IMR-90 (cell line): Measurements from ENCODE around the gene PDIA4. TPM values are rescaled to one million over a fixed set of nuclear protein-coding genes. Genes with fewer than 3 reads are reported as not detected.

Experiments used
- ATAC-seq: fragments of 200-7000 bp; cut with Tn5 transposase; 2 replicates; pipeline ENCODE4 v1.9.1; 2020; ENCODE audit warnings: low read depth, mild to moderate bottlenecking, moderate library complexity
- BruUV-seq: library from RNA; stranded (reverse); fragments of 400-500 nt; replicated peaks from 2 replicates; lab custom pipeline; 2021; lab: Mats Ljungman, UMichigan
- CTCF ChIA-PET: fragments of 300-600 bp; formaldehyde crosslinking; extraction: SDS; loops from one replicate; lab custom pipeline; 2021; ENCODE audit warnings: antibody characterized with exemption; lab: Yijun Ruan, JAX
- POLR2A ChIA-PET: fragments of 300-600 bp; sonication (Branson Sonifier 250); formaldehyde crosslinking; loops from one replicate; lab custom pipeline; 2022; ENCODE audit warnings: antibody characterized with exemption; ENCODE audit not compliant: unreplicated experiment; lab: Charles Lee
- DNase-seq: peaks from one replicate; pipeline ENCODE4 v3.0.0; 2013
- H2AFZ ChIP-seq: replicated peaks from 2 replicates; pipeline ENCODE3; 2013; ENCODE audit warnings: low read length, mild to moderate bottlenecking; ENCODE audit not compliant: poor library complexity
- H2AK5ac ChIP-seq: 2 replicates; pipeline ENCODE4 v1.6.1; 2013; ENCODE audit warnings: low read depth, low read length, inconsistent platforms
- H2AK9ac ChIP-seq: replicated peaks from 2 replicates; pipeline ENCODE3; 2013; ENCODE audit warnings: mild to moderate bottlenecking, low read depth, low read length, moderate library complexity; ENCODE audit not compliant: poor library complexity
- H2BK120ac ChIP-seq: 2 replicates; pipeline ENCODE4 v1.6.1; 2013; ENCODE audit warnings: low read depth, low read length, inconsistent platforms
- H2BK15ac ChIP-seq: 3 replicates; pipeline ENCODE4 v1.6.1; 2013; ENCODE audit warnings: low read depth, low read length, inconsistent platforms
- H2BK20ac ChIP-seq: 2 replicates; pipeline ENCODE4 v1.6.1; 2013; ENCODE audit warnings: low read depth, mild to moderate bottlenecking, inconsistent platforms, low read length, moderate library complexity
- H2BK5ac ChIP-seq: 2 replicates; pipeline ENCODE4 v1.6.1; 2013; ENCODE audit warnings: mild to moderate bottlenecking, low read depth, low read length, inconsistent platforms; ENCODE audit not compliant: poor library complexity, severe bottlenecking
- H3K14ac ChIP-seq: replicated peaks from 2 replicates; pipeline ENCODE4 v1.6.1; 2013; ENCODE audit warnings: low read depth, low read length, inconsistent platforms
- H3K18ac ChIP-seq: 2 replicates; pipeline ENCODE4 v1.6.1; 2013; ENCODE audit warnings: low read depth, low read length, control low read depth
- H3K23ac ChIP-seq: 2 replicates; pipeline ENCODE4 v1.6.1; 2013; ENCODE audit warnings: low read depth, low read length, inconsistent platforms
- H3K27ac ChIP-seq: 2 replicates; pipeline ENCODE4 v1.5.1; 2013; ENCODE audit warnings: mild to moderate bottlenecking, control low read depth, low read length; ENCODE audit not compliant: insufficient read depth
- H3K27me3 ChIP-seq: 2 replicates; pipeline ENCODE4 v1.6.1; 2013; ENCODE audit warnings: low read length; ENCODE audit not compliant: control insufficient read depth, insufficient read depth
- H3K36me3 ChIP-seq: 2 replicates; pipeline ENCODE4 v1.6.1; 2013; ENCODE audit warnings: low read length, mixed read lengths; ENCODE audit not compliant: control insufficient read depth, insufficient read depth
- H3K4ac ChIP-seq: 2 replicates; pipeline ENCODE4 v1.6.1; 2013; ENCODE audit warnings: low read depth, low read length, inconsistent platforms
- H3K4me1 ChIP-seq: 2 replicates; pipeline ENCODE4 v1.6.1; 2013; ENCODE audit warnings: low read length, mixed read lengths; ENCODE audit not compliant: control insufficient read depth, insufficient read depth
- H3K4me2 ChIP-seq: 2 replicates; pipeline ENCODE4 v1.6.1; 2013; ENCODE audit warnings: low read depth, mild to moderate bottlenecking, control low read depth, low read length, moderate library complexity
- H3K4me3 ChIP-seq: 2 replicates; pipeline ENCODE4 v1.5.1; 2013; ENCODE audit warnings: low read depth, mild to moderate bottlenecking, control low read depth, low read length, moderate library complexity; ENCODE audit not compliant: insufficient read depth
- H3K56ac ChIP-seq: 2 replicates; pipeline ENCODE4 v1.6.1; 2013; ENCODE audit warnings: low read length, inconsistent platforms; ENCODE audit not compliant: insufficient read depth; ENCODE audit errors: extremely low read depth
- H3K79me1 ChIP-seq, 2 experiments: 2 replicates each; pipeline ENCODE4 v1.6.1; 2013; ENCODE audit warnings: low read length in 2 of 2, inconsistent platforms in 1 of 2, low read depth in 1 of 2
- H3K9ac ChIP-seq: 2 replicates; pipeline ENCODE4 v1.6.1; 2013; ENCODE audit warnings: low read depth, low read length, control low read depth
- H3K9me1 ChIP-seq: 2 replicates; pipeline ENCODE4 v1.6.1; 2013; ENCODE audit warnings: low read length, inconsistent platforms; ENCODE audit not compliant: insufficient read depth
- H3K9me3 ChIP-seq: 2 replicates; pipeline ENCODE4 v1.6.1; 2013; ENCODE audit warnings: low read length; ENCODE audit not compliant: control insufficient read depth, insufficient read depth
- H4K20me1 ChIP-seq: 2 replicates; pipeline ENCODE4 v1.6.1; 2013; ENCODE audit warnings: low read length, inconsistent platforms; ENCODE audit not compliant: insufficient read depth
- H4K5ac ChIP-seq: 2 replicates; pipeline ENCODE4 v1.6.1; 2013; ENCODE audit warnings: mild to moderate bottlenecking, low read depth, low read length, control low read depth
- H4K8ac ChIP-seq, 2 experiments: 2 replicates each; pipeline ENCODE4 v1.6.1; 2013; ENCODE audit warnings: low read depth in 2 of 2, low read length in 2 of 2, control low read depth in 1 of 2, inconsistent platforms in 1 of 2
- H4K91ac ChIP-seq: 2 replicates; pipeline ENCODE4 v1.6.1; 2013; ENCODE audit warnings: low read depth, low read length, inconsistent platforms; ENCODE audit not compliant: insufficient read depth
- BHLHE40 ChIP-seq: fragments of 150-350 bp; IDR thresholded peaks from 2 replicates; pipeline ENCODE4 v1.6.1; 2016; ENCODE audit warnings: mild to moderate bottlenecking, low read depth, low read length
- CEBPB ChIP-seq: IDR thresholded peaks from 2 replicates; pipeline ENCODE4 v1.6.1; 2012; ENCODE audit warnings: low read depth, low read length, improper control_type of control experiment
- ELK1 ChIP-seq: fragments of 150-350 bp; IDR thresholded peaks from 2 replicates; pipeline ENCODE4 v1.6.1; 2016; ENCODE audit warnings: low read depth, mild to moderate bottlenecking, low read length, moderate library complexity, borderline replicate concordance
- FOS ChIP-seq: fragments of 150-350 bp; IDR thresholded peaks from 2 replicates; pipeline ENCODE4 v1.6.1; 2016; ENCODE audit warnings: low read depth, low read length
- MAZ ChIP-seq: IDR thresholded peaks from 2 replicates; pipeline ENCODE4 v1.6.1; 2012; ENCODE audit warnings: low read depth, mild to moderate bottlenecking, low read length, improper control_type of control experiment, moderate library complexity, borderline replicate concordance
- MXI1 ChIP-seq: IDR thresholded peaks from 2 replicates; pipeline ENCODE4 v1.6.1; 2012; ENCODE audit warnings: low read depth, mild to moderate bottlenecking, low read length, moderate library complexity, borderline replicate concordance
- POLR2A ChIP-seq: IDR thresholded peaks from 2 replicates; pipeline ENCODE4 v1.6.1; 2012; ENCODE audit warnings: mild to moderate bottlenecking, low read depth, low read length
- RAD21 ChIP-seq: IDR thresholded peaks from 2 replicates; pipeline ENCODE4 v1.6.1; 2012; ENCODE audit warnings: low read length, improper control_type of control experiment
- RFX5 ChIP-seq: IDR thresholded peaks from 2 replicates; pipeline ENCODE4 v1.8.0; 2012; ENCODE audit warnings: low read depth, mild to moderate bottlenecking, low read length, moderate library complexity
- USF2 ChIP-seq: fragments of 150-350 bp; IDR thresholded peaks from 2 replicates; pipeline ENCODE4 v1.6.1; 2017; ENCODE audit warnings: mild to moderate bottlenecking, antibody characterized with exemption, low read length, low read depth
- WGBS, 2 experiments: methylation state at CpG; one replicate each; pipeline versions ENCODE4 v1.1.5 to v1.1.7; 2013; ENCODE audit warnings: missing lambda C conversion rate in 2 of 2; ENCODE audit not compliant: insufficient read length in 1 of 2; ENCODE audit errors: extremely low coverage in 2 of 2; 5-methylcytosine and 5-hydroxymethylcytosine counted together
- dilution Hi-C: fragments of 300-500 bp; cut with HindIII; formaldehyde crosslinking; loops from one replicate; pipeline ENCODE4 v1.14.3; 2018; ENCODE audit warnings: low sequenced_read_pairs; ENCODE audit not compliant: unreplicated experiment
- in situ Hi-C: fragments of 300-500 bp; cut with MboI; formaldehyde crosslinking; loops from 3 replicates; pipeline ENCODE4 v1.14.3; 2019; ENCODE audit warnings: low sequenced_read_pairs, inconsistent platforms, mixed read lengths
- intact Hi-C: fragments of 100-400 bp; cut with micrococcal nuclease; formaldehyde crosslinking; loops from 2 replicates; pipeline ENCODE4 v1.10.0; 2022
- polyA plus RNA-seq, 3 experiments: library from polyadenylated mRNA; depleted of rRNA; stranded (reverse); fragments of >200 nt; gene quantifications; 2 replicates each; pipeline ENCODE4 v1.2.3, GENCODE V29; 2012; ENCODE audit warnings: low replicate concordance in 1 of 3
- total RNA-seq: library from RNA; depleted of rRNA; stranded (reverse); fragments of >200 nt; gene quantifications from 2 replicates; pipeline ENCODE4 v1.2.3, GENCODE V29; 2012

The PDIA4 gene
- total and polyA plus RNA-seq, 2 of the 4 experiments (the other 2 are of a cell fraction) = 241 to 304 TPM

GRCh38 chr7:148993193-148993592 lies 35.1 kb downstream of the PDIA4 start:
- H4K8ac ChIP-seq = no peak overlapping the region
- no peaks in the 10 kb centered on the region for H3K9me1 ChIP-seq
- H3K79me1 ChIP-seq = no peaks in the 10 kb centered on the region
- no peak overlapping the region for H3K27ac ChIP-seq
- H3K36me3 ChIP-seq = no peaks in the 10 kb centered on the region
- DNase-seq (no peak), ATAC-seq (no peak)
- dilution Hi-C loops (no loop called here), intact Hi-C loops (no loop called here), in situ Hi-C loops (no loop called here)
- no peaks in the 10 kb centered on the region for H4K20me1 ChIP-seq
- peak overlapping the region; percentile 49 for H2AFZ ChIP-seq
- H3K4me2 ChIP-seq = no peak overlapping the region
- 80% methylated on average over 1 of the region's 8 CpGs; no CpG with 5 or more reads in 1 of the 2 experiments for WGBS, 2 experiments
- ChIA-PET CTCF (interaction anchor here (0.6 kb wide), 1 partner anchor 76 kb away, joined by 4 read pairs; no protein-coding TSS in a partner anchor), POLR2A (no interaction called here)
- H3K4me3 ChIP-seq = no peak overlapping the region
- H3K14ac ChIP-seq = no peak overlapping the region
- no peak for TF ChIP-seq MAZ
- no peak for TF ChIP-seq CEBPB
- no peak for TF ChIP-seq RAD21
- no peak for TF ChIP-seq MXI1
- TF ChIP-seq ELK1 = no peak
- no peak for TF ChIP-seq RFX5
- no peak for TF ChIP-seq USF2
- TF ChIP-seq FOS = no peak
- TF ChIP-seq POLR2A = no peak
- TF ChIP-seq BHLHE40 = no peak
- no peaks in the 10 kb centered on the region for H3K9me3 ChIP-seq
- H3K56ac ChIP-seq = no peak overlapping the region
- H3K9ac ChIP-seq = no peak overlapping the region
- H2BK120ac ChIP-seq = no peak overlapping the region
- H4K91ac ChIP-seq = no peak overlapping the region
- BruUV-seq = no TSS peak
- peaks cover 1% of the 10 kb centered on the region; the same call in 1 of the 2 replicates for H3K4me1 ChIP-seq
- H4K5ac ChIP-seq = no peak overlapping the region
- H3K27me3 ChIP-seq = no peaks in the 10 kb centered on the region; the same call in 1 of the 2 replicates
- H3K18ac ChIP-seq = no peak overlapping the region
- no peak overlapping the region for H2BK5ac ChIP-seq
- H3K4ac ChIP-seq = no peak overlapping the region
- H2AK5ac ChIP-seq = no peak overlapping the region
- H3K23ac ChIP-seq = no peak overlapping the region
- no peak overlapping the region for H2BK15ac ChIP-seq
- H2BK20ac ChIP-seq = no peak overlapping the region
- peak overlapping the region; percentile 28 for H2AK9ac ChIP-seq
